NB4 (cell line): Measurements from ENCODE around the gene NPHS2.

Experiments used
- MYC ChIP-seq: IDR thresholded peaks from 2 replicates; pipeline ENCODE4 v1.6.1; 2011; ENCODE audit warnings: low read depth, low read length
- POLR2A ChIP-seq: IDR thresholded peaks from 2 replicates; pipeline ENCODE4 v1.6.1; 2011; ENCODE audit warnings: mild to moderate bottlenecking; ENCODE audit not compliant: insufficient read length; ENCODE audit errors: extremely low read depth
- TF ChIP-seq, protein P1 (sequence below): IDR thresholded peaks from one replicate; pipeline ENCODE4 v1.5.1; 2012; ENCODE audit warnings: low read depth, low read length
- TF ChIP-seq, protein P2 (sequence below): IDR thresholded peaks from 2 replicates; pipeline ENCODE4 v1.6.1; 2011; ENCODE audit warnings: low read depth, low read length

DNA sequence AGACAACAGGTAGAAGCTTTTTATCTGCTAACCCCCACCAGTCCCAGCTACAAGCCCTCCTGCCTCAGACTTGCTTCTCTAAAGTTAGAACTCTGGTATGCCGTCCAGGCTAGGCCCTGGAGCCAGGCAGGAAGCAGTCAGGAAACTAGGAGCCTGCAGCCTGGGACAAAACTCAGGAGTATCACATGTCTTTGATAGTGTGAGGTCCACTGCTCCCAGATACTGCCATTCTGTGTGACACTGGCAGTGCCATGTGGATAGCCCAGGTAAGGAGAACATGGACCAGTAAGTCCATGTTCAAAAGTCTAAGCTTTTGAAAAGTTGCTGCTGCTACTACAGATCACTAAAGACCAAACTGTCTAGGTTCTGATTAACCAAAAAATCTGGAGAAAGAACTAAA lies 45.4 kb downstream of the NPHS2 start:
- TF ChIP-seq, protein P1, sequence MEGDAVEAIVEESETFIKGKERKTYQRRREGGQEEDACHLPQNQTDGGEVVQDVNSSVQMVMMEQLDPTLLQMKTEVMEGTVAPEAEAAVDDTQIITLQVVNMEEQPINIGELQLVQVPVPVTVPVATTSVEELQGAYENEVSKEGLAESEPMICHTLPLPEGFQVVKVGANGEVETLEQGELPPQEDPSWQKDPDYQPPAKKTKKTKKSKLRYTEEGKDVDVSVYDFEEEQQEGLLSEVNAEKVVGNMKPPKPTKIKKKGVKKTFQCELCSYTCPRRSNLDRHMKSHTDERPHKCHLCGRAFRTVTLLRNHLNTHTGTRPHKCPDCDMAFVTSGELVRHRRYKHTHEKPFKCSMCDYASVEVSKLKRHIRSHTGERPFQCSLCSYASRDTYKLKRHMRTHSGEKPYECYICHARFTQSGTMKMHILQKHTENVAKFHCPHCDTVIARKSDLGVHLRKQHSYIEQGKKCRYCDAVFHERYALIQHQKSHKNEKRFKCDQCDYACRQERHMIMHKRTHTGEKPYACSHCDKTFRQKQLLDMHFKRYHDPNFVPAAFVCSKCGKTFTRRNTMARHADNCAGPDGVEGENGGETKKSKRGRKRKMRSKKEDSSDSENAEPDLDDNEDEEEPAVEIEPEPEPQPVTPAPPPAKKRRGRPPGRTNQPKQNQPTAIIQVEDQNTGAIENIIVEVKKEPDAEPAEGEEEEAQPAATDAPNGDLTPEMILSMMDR = no peak
- TF ChIP-seq MYC (no peak), POLR2A (no peak)
- TF ChIP-seq, protein P2, sequence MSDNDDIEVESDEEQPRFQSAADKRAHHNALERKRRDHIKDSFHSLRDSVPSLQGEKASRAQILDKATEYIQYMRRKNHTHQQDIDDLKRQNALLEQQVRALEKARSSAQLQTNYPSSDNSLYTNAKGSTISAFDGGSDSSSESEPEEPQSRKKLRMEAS = no peak
